Type B pancreatic cell (in vitro differentiated cells): Measurements from ENCODE around the gene PBX3. TPM values are rescaled to one million over a fixed set of nuclear protein-coding genes. Genes with fewer than 3 reads are reported as not detected.

Experiments
- DNase-seq: peaks from one replicate; pipeline ENCODE4 v3.0.0; 2021; ENCODE audit warnings: mixed read lengths; ENCODE audit not compliant: unreplicated experiment; ENCODE audit errors: extremely low spot score
- H3K27ac Mint-ChIP-seq: 2 replicates; pipeline ENCODE4 v1.8.0; 2021; ENCODE audit warnings: mild to moderate bottlenecking, mixed read lengths
- H3K27me3 Mint-ChIP-seq: 2 replicates; pipeline ENCODE4 v1.8.0; 2021; ENCODE audit warnings: mixed read lengths
- H3K36me3 Mint-ChIP-seq: 2 replicates; pipeline ENCODE4 v1.8.0; 2021; ENCODE audit warnings: mixed read lengths
- H3K4me1 Mint-ChIP-seq: one replicate; pipeline ENCODE4 v1.8.0; 2021; ENCODE audit warnings: mixed read lengths; ENCODE audit not compliant: unreplicated experiment
- H3K4me3 Mint-ChIP-seq: 2 replicates; pipeline ENCODE4 v1.8.0; 2021; ENCODE audit warnings: mild to moderate bottlenecking, mixed read lengths
- H3K9me3 Mint-ChIP-seq: 2 replicates; pipeline ENCODE4 v1.8.0; 2021; ENCODE audit warnings: mixed read lengths
- CTCF ChIP-seq: fragments of 200-600 bp; sonication (generic); conservative IDR thresholded peaks from 2 replicates; pipeline ENCODE4 v1.5.0; 2021; ENCODE audit warnings: antibody characterized with exemption, mild to moderate bottlenecking
- total RNA-seq: library from RNA; stranded (reverse); gene quantifications from 2 replicates; pipeline ENCODE4 v1.2.1, GENCODE V29; 2021; ENCODE audit warnings: low replicate concordance

The PBX3 gene
- total RNA-seq, 1 donor from 2014 or later = 60.9 TPM

GRCh38 chr9:125890826-125891225 is 143.7 kb downstream of the PBX3 start:
- peak overlapping the region; percentile 59 for H3K4me3 Mint-ChIP-seq
- H3K27ac Mint-ChIP-seq = no peak overlapping the region
- TF ChIP-seq CTCF = no peak
- peaks cover 10% of the 10 kb centered on the region for H3K27me3 Mint-ChIP-seq
- H3K4me1 Mint-ChIP-seq = peaks cover 57% of the 10 kb centered on the region
- no peaks in the 10 kb centered on the region for H3K36me3 Mint-ChIP-seq
- DNase-seq = no peak
- H3K9me3 Mint-ChIP-seq = no peaks in the 10 kb centered on the region

- H3K4me1 Mint-ChIP-seq = peaks cover 40% of the 10 kb centered on the region
- no peak overlapping the region for H3K27ac Mint-ChIP-seq
- no peaks in the 10 kb centered on the region for H3K9me3 Mint-ChIP-seq
- no peak for DNase-seq
- H3K36me3 Mint-ChIP-seq = no peaks in the 10 kb centered on the region
- no peak overlapping the region for H3K4me3 Mint-ChIP-seq
- H3K27me3 Mint-ChIP-seq = peaks cover 7% of the 10 kb centered on the region
- no peak for TF ChIP-seq CTCF
Measured at GRCh38 chr9:125893277-125893676, 146.1 kb downstream of the PBX3 start.

- H3K36me3 Mint-ChIP-seq = no peaks in the 10 kb centered on the region
- peaks cover 31% of the 10 kb centered on the region for H3K4me1 Mint-ChIP-seq
- H3K27ac Mint-ChIP-seq = no peak overlapping the region
Measured at GRCh38 chr9:125894566-125894965, 147.4 kb downstream of the PBX3 start.

GRCh38 chr9:125896404-125896803 is 149.2 kb downstream of the PBX3 start:
- H3K36me3 Mint-ChIP-seq = no peaks in the 10 kb centered on the region
- no peak for DNase-seq
- TF ChIP-seq CTCF = no peak
- no peak overlapping the region for H3K27ac Mint-ChIP-seq
- no peaks in the 10 kb centered on the region for H3K27me3 Mint-ChIP-seq
- H3K9me3 Mint-ChIP-seq = no peaks in the 10 kb centered on the region
- peaks cover 25% of the 10 kb centered on the region for H3K4me1 Mint-ChIP-seq
- no peak overlapping the region for H3K4me3 Mint-ChIP-seq

More at GRCh38 chr9:125894566-125894965, 147.4 kb downstream of the PBX3 start:
- TF ChIP-seq CTCF = no peak
- Mint-ChIP-seq H3K9me3 (no peaks in the 10 kb centered on the region), H3K4me3 (no peak overlapping the region), H3K27me3 (peaks cover 3% of the 10 kb centered on the region)
- no peak for DNase-seq

GRCh38 chr9:125896964-125897363 is 149.8 kb downstream of the PBX3 start:
- no peak for DNase-seq
- TF ChIP-seq CTCF = no peak
- Mint-ChIP-seq H3K4me3 (no peak overlapping the region), H3K27me3 (no peaks in the 10 kb centered on the region), H3K36me3 (no peaks in the 10 kb centered on the region), H3K9me3 (no peaks in the 10 kb centered on the region), H3K27ac (no peak overlapping the region), H3K4me1 (peaks cover 25% of the 10 kb centered on the region)

GRCh38 chr9:125897481-125897880 is 150.3 kb downstream of the PBX3 start:
- no peaks in the 10 kb centered on the region for H3K9me3 Mint-ChIP-seq
- H3K27me3 Mint-ChIP-seq = no peaks in the 10 kb centered on the region
- H3K27ac Mint-ChIP-seq = no peak overlapping the region
- H3K36me3 Mint-ChIP-seq = no peaks in the 10 kb centered on the region
- no peak overlapping the region for H3K4me3 Mint-ChIP-seq
- peaks cover 27% of the 10 kb centered on the region for H3K4me1 Mint-ChIP-seq
- DNase-seq = no peak
- TF ChIP-seq CTCF = no peak
